ENCODE data around the gene DCC.

DCC gene

GRCh38 chr18:52950155-52950554, 610.2 kb downstream of the DCC start:
- no peak for DNase-seq

GRCh38 chr18:52953387-52953786, 613.4 kb downstream of the DCC start:
- no peak for DNase-seq

- no peak for DNase-seq
These were observed 623.5 kb downstream of the DCC start for GRCh38 chr18:52963481-52963880.

- DNase-seq, result no peak
These were observed 630.7 kb downstream of the DCC start for GRCh38 chr18:52970686-52971085.

GRCh38 chr18:52971097-52971496, 631.1 kb downstream of the DCC start:
- DNase-seq, result no peak

GRCh38 chr18:52979892-52980291, 639.9 kb downstream of the DCC start:
- DNase-seq, result no peak

GRCh38 chr18:52991246-52991645, 651.2 kb downstream of the DCC start:
- no peak for DNase-seq

GRCh38 chr18:52992041-52992440, 652.0 kb downstream of the DCC start:
- DNase-seq, result no peak

GRCh38 chr18:52995875-52996274, 655.9 kb downstream of the DCC start:
- DNase-seq, result no peak

- no peak for DNase-seq
These were observed 659.6 kb downstream of the DCC start for GRCh38 chr18:52999633-53000032.

GRCh38 chr18:53004798-53005197, 664.8 kb downstream of the DCC start:
- no peak for DNase-seq

- no peak for DNase-seq
These were observed 678.8 kb downstream of the DCC start for GRCh38 chr18:53018791-53019190.

GRCh38 chr18:53025247-53025646, 685.2 kb downstream of the DCC start:
- no peak for DNase-seq

- no peak for DNase-seq
These were observed 688.6 kb downstream of the DCC start for GRCh38 chr18:53028565-53028964.

GRCh38 chr18:53033128-53033527, 693.1 kb downstream of the DCC start:
- DNase-seq, result no peak

GRCh38 chr18:53038608-53039007, 698.6 kb downstream of the DCC start:
- no peak for DNase-seq

GRCh38 chr18:53040286-53040685, 700.3 kb downstream of the DCC start:
- DNase-seq, result no peak

GRCh38 chr18:53056064-53056463, 716.1 kb downstream of the DCC start:
- DNase-seq, result no peak

GRCh38 chr18:53070788-53071187, 730.8 kb downstream of the DCC start:
- no peak for DNase-seq

GRCh38 chr18:53080687-53081086, 740.7 kb downstream of the DCC start:
- DNase-seq, result no peak

- DNase-seq, result no peak
These were observed 753.6 kb downstream of the DCC start for GRCh38 chr18:53093636-53094035.

GRCh38 chr18:53101536-53102105, 761.6 kb downstream of the DCC start:
- DNase-seq, result no peak

GRCh38 chr18:53114441-53114840, 774.4 kb downstream of the DCC start:
- no peak for DNase-seq

- DNase-seq, result no peak
These were observed 776.0 kb downstream of the DCC start for GRCh38 chr18:53115876-53116585.

- no peak for DNase-seq
These were observed 777.9 kb downstream of the DCC start for GRCh38 chr18:53117851-53118250.
